Measurements from ENCODE around the gene MUCL3.
A peak's percentile ranks its signal among the peaks of the same experiment; 100 is the strongest.
"Not testable (repeated sequence)": the region's sequence is repeated elsewhere in the genome, so short reads cannot be mapped to it uniquely, and the experiment has no call there.

MUCL3 gene

DNA sequence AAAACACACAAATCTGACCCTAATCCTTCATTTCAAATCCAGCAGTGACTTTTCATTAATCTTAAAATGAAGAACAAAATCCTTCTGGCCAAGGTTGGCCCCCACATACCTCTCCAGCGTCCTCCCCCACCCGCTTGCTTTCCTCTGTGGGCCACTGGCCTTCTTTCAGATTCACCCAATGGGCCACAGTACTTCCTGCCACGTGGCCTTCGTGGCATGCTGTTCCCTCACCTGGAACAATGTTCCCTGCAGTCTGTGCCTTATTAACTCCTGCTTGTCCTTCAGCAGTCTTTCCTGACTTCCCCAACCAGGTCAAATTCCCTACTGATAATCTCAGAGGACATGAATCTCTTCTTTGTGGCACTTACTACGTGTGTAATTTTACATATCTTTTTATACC, 38.1 kb upstream of the MUCL3 start:
- peaks cover 4% of the 10 kb centered on the region for H3K36me3 ChIP-seq (ENCODE audit: insufficient read depth, low read length)
- no peaks in the 10 kb centered on the region for H3K4me1 ChIP-seq (ENCODE audit: insufficient read depth, low read length)
- H3K9ac ChIP-seq (ENCODE audit: low read depth, low read length), result no peak overlapping the region
- H3K9me3 ChIP-seq (ENCODE audit: control insufficient read depth, insufficient read depth, low read length), result no peaks in the 10 kb centered on the region

DNA sequence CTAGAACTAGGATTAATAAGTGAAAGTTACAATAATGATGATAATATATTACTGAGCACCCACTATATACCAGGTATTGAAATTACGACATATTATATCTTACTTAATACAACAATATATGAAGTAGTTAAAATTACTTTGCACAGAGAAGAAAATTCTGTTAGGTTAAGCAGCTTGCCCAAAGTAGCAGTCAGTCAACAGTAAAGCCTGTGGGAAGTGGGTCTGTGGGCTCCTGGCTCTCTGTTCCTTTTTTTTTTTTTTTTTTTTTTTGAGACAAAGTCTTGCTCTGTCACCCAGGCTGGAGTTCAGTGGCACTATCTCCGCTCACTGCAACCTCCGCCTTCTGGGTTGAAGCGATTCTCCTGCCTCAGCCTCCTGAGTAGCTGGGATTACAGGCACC, 37.5 kb upstream of the MUCL3 start:
- H3K9me3 ChIP-seq (ENCODE audit: control insufficient read depth, insufficient read depth, low read length), result no peaks in the 10 kb centered on the region
- H3K9ac ChIP-seq (ENCODE audit: low read depth, low read length), result no peak overlapping the region
- H3K4me1 ChIP-seq (ENCODE audit: insufficient read depth, low read length), result no peaks in the 10 kb centered on the region
- H3K36me3 ChIP-seq (ENCODE audit: insufficient read depth, low read length), result no peaks in the 10 kb centered on the region; the same call in none of the 2 replicates

GRCh38 chr6:30907290-30907757, 33.4 kb upstream of the MUCL3 start:
- peaks cover 10% of the 10 kb centered on the region; the same call in 1 of the 2 replicates for H3K36me3 ChIP-seq (ENCODE audit: insufficient read depth, low read length)
- H3K9me3 ChIP-seq (ENCODE audit: control insufficient read depth, insufficient read depth, low read length); H3K4me1 ChIP-seq (ENCODE audit: insufficient read depth, low read length): not testable (repeated sequence)
- peak overlapping the region; percentile 93; the same call in 1 of the 2 replicates for H3K9ac ChIP-seq (ENCODE audit: low read depth, low read length)

DNA sequence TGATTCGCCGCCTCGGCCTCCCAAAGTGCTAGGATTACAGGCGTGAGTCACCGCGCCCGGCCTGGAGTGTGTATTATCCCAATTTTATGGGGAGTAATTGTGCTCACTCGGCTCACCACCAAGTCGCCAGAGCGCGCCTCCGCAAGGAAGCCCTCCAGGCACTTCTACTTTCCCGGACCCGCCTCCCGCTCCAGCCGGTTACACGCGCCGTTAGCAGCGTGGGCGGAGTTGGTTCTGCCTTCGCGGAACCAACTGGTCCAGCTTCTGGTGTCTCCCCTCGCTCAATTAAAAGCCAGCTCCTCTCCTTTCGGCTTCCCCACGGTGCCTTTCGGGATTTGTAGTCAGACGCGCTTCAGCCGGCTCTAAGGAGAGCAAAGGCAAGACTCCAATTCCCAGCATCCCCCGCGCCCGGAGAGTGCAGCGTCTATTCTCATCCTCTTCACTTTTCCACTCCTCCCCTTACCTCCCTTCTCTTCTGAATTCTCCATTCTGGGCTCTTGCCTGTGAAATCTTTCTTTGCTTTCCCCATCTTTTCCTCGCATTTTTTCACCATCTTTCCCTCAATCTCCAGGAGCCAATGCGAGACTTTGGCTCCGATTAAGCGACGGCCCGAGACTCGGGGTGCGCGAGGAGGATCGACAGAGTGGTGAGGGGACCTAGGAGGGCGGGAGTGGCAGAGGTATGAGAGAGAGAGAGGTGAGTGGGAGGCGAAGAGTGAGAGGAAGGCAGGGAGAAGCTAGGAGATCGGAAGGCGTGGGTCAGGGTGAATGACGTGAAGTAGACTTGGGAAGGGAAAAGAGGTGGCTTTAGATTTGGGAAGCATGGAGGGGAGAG, 32.8 kb upstream of the MUCL3 start, which contains the start of gene GTF2H4:
Gene GTF2H4, plus strand, starts transcription at position 450 of the 834 bp plus-strand sequence.
- H3K4me1 ChIP-seq (ENCODE audit: insufficient read depth, low read length), result no peaks in the 10 kb centered on the region
- peaks cover 10% of the 10 kb centered on the region; the same call in 1 of the 2 replicates for H3K36me3 ChIP-seq (ENCODE audit: insufficient read depth, low read length)
- H3K9me3 ChIP-seq (ENCODE audit: control insufficient read depth, insufficient read depth, low read length), result no peaks in the 10 kb centered on the region
- peak within 1 kb of the TSS; percentile 93 for H3K9ac ChIP-seq (ENCODE audit: low read depth, low read length)

GRCh38 chr6:30908700-30909099, 32.1 kb upstream of the MUCL3 start:
- Histone ChIP-seq H3K9ac (ENCODE audit: low read depth, low read length) (peak overlapping the region; percentile 93), H3K9me3 (ENCODE audit: control insufficient read depth, insufficient read depth, low read length) (no peaks in the 10 kb centered on the region), H3K4me1 (ENCODE audit: insufficient read depth, low read length) (no peaks in the 10 kb centered on the region), H3K36me3 (ENCODE audit: insufficient read depth, low read length) (peaks cover 10% of the 10 kb centered on the region; the same call in 1 of the 2 replicates)

DNA sequence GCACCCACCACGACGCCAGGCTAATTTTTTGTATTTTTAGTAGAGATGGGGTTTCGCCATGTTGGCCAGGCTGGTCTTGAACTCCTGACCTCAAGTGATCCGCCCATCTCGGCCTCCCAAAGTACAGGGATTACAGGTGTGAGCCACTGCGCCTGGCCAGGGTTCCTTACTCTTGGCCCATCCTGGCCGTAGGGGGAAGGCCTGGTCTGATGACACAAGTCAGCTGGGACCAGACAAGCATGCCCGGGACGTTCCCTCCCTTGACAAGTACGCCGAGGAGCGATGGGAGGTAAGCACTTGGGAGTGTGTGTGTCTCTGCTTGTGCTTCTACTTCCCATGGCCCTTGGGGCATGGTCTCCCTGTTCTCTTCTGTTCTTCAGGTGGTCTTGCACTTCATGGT, 30.3 kb upstream of the MUCL3 start:
- H3K36me3 ChIP-seq (ENCODE audit: insufficient read depth, low read length), result peaks cover 10% of the 10 kb centered on the region; the same call in 1 of the 2 replicates
- not testable (repeated sequence) for H3K9ac ChIP-seq (ENCODE audit: low read depth, low read length); H3K4me1 ChIP-seq (ENCODE audit: insufficient read depth, low read length); H3K9me3 ChIP-seq (ENCODE audit: control insufficient read depth, insufficient read depth, low read length)

DNA sequence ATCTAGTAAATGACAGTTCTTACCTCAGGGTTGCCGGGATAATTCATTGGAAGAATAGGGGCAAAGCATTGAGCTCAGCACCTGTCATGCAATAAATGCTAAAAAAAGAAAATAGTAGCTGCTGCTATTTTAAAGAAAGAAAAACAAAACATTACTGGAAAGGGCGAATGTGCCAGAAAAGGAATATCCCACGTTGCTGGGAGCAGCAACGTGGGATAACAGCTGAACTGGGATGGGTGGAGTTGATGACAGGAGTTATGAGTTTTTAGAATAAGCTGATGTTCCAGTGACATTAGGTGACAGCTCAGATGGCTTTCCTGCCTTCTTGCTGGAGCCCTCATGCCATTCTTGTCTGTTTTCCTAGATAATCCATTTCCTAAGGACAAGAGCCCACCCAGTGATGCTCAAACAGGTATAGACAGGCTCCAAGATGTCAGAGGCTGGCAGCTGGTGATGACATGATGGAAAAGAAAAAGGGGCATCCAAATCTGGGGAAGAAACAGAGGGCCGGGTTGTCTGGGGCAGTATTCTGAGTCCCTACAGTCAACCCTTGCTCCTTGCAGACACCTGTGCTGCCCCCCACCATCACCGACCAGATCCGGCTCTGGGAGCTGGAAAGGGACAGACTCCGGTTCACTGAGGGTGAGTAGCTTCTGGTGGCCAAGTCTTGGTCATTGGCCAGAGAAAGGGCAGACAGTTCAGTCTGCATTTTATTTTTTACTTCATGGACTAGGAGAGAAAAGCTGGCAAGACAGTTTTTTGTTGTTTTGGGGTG, 27.8 kb upstream of the MUCL3 start:
- Histone ChIP-seq H3K9ac (ENCODE audit: low read depth, low read length) (peak overlapping the region; percentile 72; the same call in 1 of the 2 replicates), H3K4me1 (ENCODE audit: insufficient read depth, low read length) (no peaks in the 10 kb centered on the region; the same call in 1 of the 2 replicates), H3K9me3 (ENCODE audit: control insufficient read depth, insufficient read depth, low read length) (no peaks in the 10 kb centered on the region), H3K36me3 (ENCODE audit: insufficient read depth, low read length) (peaks cover 14% of the 10 kb centered on the region; the same call in 1 of the 2 replicates)

GRCh38 chr6:30913721-30914075, 27.1 kb upstream of the MUCL3 start:
- Histone ChIP-seq H3K9me3 (ENCODE audit: control insufficient read depth, insufficient read depth, low read length) (no peaks in the 10 kb centered on the region), H3K36me3 (ENCODE audit: insufficient read depth, low read length) (peaks cover 14% of the 10 kb centered on the region; the same call in 1 of the 2 replicates), H3K9ac (ENCODE audit: low read depth, low read length) (peak overlapping the region; percentile 72; the same call in 1 of the 2 replicates), H3K4me1 (ENCODE audit: insufficient read depth, low read length) (no peaks in the 10 kb centered on the region; the same call in 1 of the 2 replicates)

DNA sequence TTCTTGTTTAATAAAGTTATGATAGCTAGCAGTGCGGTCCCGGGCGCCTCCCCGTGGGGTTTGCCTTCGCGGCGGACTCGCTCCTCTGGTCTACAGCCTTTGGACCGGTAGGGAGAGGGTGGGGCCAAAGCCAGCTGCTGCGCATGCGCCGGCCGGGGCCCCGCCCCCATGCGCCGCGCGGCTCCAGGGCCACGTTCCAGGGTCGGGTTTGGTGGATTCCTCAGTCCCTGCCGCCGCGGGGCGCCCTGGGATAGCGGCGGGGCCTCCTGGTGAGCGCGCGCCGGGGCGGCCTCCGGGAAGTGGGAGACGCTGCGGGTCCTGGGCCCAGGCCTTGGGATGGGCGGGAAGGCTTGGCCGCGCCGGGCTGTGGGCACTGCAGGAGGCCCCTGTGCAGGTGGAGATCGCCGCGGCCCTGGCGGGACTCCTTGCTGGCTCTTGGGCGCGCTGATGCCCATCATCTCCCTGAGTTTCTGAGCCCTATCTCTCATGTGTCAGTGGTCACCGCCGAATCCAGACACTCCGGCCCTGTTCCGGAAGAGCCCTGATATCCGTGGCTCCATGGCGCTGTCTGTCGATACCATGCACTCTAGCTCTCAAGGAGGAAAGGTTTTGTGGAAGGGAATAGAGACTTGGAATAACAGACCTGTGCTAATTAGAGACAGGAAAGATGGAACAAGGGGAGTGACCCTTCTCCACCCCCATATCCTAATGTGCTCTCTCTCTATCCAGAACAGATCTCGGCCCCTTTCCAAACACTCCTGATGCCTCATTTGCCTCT, 26.5 kb upstream of the MUCL3 start, which contains the start of gene VARS2:
Gene VARS2, plus strand, starts transcription at position 163 of the 778 bp plus-strand sequence. Its CDS starts 599 bp downstream, at position 762.
- H3K9ac ChIP-seq (ENCODE audit: low read depth, low read length), result peak within 1 kb of the TSS; percentile 72
- peaks cover 14% of the 10 kb centered on the region; the same call in 1 of the 2 replicates for H3K36me3 ChIP-seq (ENCODE audit: insufficient read depth, low read length)
- no peaks in the 10 kb centered on the region for H3K9me3 ChIP-seq (ENCODE audit: control insufficient read depth, insufficient read depth, low read length)
- no peaks in the 10 kb centered on the region; the same call in 1 of the 2 replicates for H3K4me1 ChIP-seq (ENCODE audit: insufficient read depth, low read length)

DNA sequence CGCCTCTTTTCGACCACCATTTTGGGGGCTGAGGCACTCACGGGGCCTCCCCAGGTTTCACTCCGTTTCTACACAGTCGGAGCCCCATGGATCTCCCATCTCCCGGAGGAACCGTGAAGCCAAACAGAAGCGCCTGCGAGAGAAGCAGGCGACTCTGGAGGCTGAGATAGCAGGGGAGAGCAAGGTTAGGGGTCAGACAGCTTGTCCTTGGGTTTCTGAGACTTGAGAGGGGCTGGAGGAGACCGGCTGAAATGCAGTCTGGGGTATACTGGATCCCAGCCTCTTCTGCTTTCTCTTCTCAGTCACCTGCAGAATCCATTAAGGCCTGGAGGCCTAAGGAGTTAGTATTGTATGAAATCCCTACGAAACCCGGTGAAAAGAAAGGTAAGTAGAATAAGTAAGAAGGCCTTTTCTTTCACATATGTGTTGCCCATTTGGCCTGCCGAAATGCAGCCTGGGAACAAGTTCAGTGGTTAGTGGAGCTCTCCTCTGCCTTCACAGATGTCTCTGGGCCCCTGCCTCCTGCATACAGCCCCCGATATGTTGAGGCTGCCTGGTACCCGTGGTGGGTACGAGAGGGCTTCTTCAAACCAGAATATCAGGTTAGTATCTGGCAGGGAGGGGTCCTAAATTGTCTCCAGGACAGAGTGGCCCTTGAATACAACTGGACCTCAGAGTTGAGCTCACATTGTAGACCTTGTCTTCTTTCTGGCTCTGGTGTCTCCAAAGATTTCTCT, 25.8 kb upstream of the MUCL3 start:
- Histone ChIP-seq H3K9me3 (ENCODE audit: control insufficient read depth, insufficient read depth, low read length) (no peaks in the 10 kb centered on the region), H3K4me1 (ENCODE audit: insufficient read depth, low read length) (no peaks in the 10 kb centered on the region; the same call in 1 of the 2 replicates), H3K9ac (ENCODE audit: low read depth, low read length) (peak overlapping the region; percentile 72), H3K36me3 (ENCODE audit: insufficient read depth, low read length) (peaks cover 14% of the 10 kb centered on the region; the same call in 1 of the 2 replicates)

- Histone ChIP-seq H3K9me3 (ENCODE audit: control insufficient read depth, insufficient read depth, low read length) (no peaks in the 10 kb centered on the region), H3K36me3 (ENCODE audit: insufficient read depth, low read length) (peaks cover 14% of the 10 kb centered on the region; the same call in 1 of the 2 replicates), H3K4me1 (ENCODE audit: insufficient read depth, low read length) (no peaks in the 10 kb centered on the region; the same call in 1 of the 2 replicates), H3K9ac (ENCODE audit: low read depth, low read length) (no peak overlapping the region)
These were observed 25.2 kb upstream of the MUCL3 start for GRCh38 chr6:30915591-30915946.

DNA sequence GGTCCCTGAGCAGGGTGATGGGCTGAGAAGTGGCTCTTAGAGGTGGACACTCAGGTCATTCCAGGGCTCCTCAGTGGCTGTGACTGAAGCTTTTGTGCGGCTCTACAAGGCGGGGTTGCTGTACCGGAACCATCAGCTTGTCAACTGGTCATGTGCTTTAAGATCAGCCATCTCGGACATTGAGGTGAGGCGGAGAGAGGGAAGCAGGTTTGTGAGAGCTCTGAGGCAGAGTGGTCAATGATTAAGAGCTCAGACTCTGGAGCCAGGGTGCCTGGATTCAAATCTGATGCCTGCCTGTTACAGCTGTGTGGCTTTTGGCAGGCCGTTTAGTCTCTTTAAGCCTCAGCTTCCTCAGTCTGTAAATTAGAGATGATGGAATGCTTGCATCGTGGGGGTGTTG, 23.7 kb upstream of the MUCL3 start:
- Histone ChIP-seq H3K9me3 (ENCODE audit: control insufficient read depth, insufficient read depth, low read length) (no peaks in the 10 kb centered on the region), H3K36me3 (ENCODE audit: insufficient read depth, low read length) (peaks cover 6% of the 10 kb centered on the region), H3K4me1 (ENCODE audit: insufficient read depth, low read length) (no peaks in the 10 kb centered on the region; the same call in 1 of the 2 replicates), H3K9ac (ENCODE audit: low read depth, low read length) (no peak overlapping the region)

DNA sequence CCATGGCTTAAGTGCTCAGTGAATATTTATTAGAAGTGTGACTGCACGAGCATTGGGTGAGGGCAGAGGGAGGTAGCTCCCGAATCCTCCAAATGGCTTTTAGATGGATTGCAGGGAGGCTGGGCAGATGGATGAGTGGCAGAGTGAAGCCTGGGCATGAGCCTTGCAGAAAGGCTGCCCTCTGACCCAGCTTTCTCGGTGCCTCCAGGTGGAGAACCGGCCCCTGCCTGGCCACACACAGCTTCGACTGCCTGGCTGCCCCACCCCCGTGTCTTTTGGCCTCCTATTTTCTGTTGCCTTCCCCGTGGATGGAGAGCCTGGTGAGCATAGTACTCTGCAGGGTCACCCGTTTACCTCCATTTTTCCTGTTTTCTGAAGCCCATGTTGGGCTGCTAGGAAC, 23.3 kb upstream of the MUCL3 start:
- no peaks in the 10 kb centered on the region for H3K9me3 ChIP-seq (ENCODE audit: control insufficient read depth, insufficient read depth, low read length)
- peaks cover 2% of the 10 kb centered on the region; the same call in 1 of the 2 replicates for H3K4me1 ChIP-seq (ENCODE audit: insufficient read depth, low read length)
- no peak overlapping the region for H3K9ac ChIP-seq (ENCODE audit: low read depth, low read length)
- peaks cover 4% of the 10 kb centered on the region for H3K36me3 ChIP-seq (ENCODE audit: insufficient read depth, low read length)
